HG03442 (cell line): ENCODE data around the gene RBM15B.

Experiments used
- ATAC-seq: cut with Tn5 transposase; IDR thresholded peaks from one replicate; pipeline ENCODE4 v1.9.1; 2021; ENCODE audit warnings: mild to moderate bottlenecking, moderate library complexity; ENCODE audit not compliant: unreplicated experiment

RBM15B gene

DNA sequence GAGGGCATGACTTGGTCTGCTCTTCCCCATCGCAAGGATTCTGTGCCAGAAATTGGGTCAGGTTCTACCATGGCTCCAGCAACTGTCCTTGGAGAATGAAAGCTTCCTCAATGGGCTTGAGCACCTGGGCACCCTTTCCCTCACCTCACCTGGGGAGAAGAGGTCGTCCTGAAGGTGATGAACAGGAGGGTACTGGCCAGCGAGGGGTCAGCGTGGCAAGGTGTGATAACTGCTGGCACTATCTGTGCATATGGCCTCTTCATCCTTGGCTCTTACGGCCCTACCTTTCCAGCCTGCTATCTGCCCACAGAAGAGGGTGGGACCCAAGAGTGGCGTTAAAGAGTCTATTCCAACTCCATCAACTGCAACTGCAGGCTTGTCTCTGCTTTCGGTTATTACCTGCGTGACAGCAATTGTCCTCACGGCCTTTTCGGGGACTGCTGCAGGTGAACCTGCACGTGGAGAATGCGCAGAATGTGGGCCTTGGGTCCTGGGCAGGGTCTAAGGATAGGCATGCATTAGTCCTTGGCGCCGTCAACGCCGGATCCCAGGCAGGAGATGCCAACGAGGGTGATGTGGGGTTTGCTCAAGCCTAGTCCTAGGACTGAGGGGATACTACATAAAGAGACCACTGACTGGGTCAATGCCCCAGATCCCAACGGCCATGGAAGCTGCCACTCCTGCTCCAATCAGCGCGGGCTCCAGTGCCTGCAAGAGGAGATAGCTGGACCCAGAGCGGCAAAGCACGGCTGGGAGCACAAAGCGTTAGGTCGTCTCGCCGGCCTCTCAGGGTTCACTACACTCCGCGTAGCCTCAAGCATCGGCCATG, 625 bp upstream of the RBM15B start:
- no peak for ATAC-seq

DNA sequence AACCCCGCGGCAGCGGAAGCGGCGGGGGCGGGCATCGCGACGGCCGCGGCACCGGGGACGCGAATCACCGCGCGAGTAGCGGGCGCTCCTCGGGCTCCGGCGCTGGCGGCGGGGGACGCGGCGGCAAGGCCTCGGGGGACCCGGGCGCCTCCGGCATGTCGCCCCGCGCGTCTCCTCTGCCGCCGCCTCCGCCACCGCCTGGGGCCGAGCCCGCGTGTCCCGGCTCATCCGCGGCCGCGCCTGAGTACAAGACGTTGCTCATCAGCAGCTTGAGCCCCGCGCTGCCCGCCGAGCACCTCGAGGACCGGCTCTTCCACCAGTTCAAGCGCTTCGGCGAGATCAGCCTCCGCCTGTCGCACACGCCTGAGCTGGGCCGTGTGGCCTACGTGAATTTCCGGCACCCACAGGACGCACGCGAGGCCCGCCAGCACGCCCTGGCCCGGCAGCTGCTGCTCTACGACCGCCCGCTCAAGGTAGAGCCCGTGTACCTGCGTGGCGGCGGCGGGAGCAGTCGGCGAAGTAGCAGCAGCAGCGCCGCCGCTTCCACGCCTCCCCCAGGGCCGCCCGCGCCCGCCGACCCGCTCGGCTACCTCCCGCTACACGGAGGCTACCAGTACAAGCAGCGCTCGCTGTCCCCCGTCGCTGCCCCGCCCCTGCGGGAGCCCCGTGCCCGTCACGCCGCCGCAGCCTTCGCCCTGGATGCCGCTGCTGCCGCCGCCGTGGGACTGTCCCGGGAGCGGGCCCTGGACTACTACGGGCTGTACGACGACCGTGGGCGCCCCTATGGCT, 675 bp downstream of the RBM15B start:
- ATAC-seq, result peak; percentile 11

DNA sequence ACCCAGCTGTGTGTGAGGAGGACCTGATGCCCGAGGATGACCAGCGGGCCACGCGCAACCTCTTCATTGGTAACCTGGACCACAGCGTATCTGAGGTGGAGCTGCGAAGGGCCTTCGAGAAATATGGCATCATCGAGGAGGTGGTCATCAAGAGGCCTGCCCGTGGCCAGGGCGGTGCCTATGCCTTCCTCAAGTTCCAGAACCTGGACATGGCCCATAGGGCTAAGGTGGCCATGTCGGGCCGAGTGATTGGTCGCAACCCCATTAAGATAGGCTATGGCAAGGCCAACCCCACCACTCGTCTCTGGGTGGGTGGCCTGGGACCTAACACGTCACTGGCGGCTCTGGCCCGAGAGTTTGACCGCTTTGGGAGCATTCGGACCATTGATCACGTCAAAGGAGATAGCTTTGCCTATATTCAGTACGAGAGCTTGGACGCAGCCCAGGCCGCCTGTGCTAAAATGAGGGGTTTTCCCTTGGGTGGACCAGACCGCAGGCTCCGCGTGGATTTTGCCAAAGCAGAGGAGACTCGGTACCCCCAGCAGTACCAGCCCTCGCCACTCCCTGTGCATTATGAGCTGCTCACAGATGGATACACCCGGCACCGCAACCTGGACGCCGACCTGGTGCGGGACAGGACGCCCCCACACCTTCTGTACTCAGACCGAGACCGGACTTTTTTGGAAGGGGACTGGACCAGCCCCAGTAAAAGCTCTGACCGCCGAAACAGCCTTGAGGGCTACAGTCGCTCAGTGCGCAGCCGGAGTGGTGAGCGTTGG, 1.5 kb downstream of the RBM15B start:
- no peak for ATAC-seq

DNA sequence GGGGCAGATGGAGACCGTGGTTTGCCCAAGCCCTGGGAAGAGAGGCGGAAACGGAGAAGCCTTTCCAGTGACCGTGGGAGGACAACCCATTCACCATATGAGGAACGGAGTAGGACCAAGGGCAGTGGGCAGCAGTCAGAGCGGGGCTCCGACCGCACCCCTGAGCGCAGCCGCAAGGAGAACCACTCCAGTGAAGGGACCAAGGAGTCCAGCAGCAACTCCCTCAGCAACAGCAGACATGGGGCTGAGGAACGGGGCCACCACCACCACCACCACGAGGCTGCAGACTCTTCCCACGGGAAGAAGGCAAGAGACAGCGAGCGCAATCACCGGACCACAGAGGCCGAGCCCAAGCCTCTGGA, 2.0 kb downstream of the RBM15B start:
- no peak for ATAC-seq

DNA sequence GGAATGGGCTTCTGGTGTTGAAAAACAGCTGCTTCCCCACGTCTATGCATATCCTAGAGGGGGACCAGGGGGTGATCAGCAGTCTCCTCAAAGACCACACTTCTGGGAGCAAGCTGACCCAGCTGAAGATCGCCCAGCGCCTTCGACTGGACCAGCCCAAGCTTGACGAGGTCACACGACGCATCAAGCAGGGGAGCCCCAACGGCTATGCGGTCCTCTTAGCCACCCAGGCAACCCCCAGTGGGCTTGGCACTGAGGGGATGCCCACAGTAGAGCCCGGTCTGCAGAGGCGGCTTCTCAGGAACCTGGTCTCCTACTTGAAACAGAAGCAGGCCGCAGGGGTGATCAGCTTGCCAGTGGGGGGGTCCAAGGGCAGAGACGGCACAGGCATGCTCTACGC, 2.5 kb downstream of the RBM15B start:
- ATAC-seq, result no peak

DNA sequence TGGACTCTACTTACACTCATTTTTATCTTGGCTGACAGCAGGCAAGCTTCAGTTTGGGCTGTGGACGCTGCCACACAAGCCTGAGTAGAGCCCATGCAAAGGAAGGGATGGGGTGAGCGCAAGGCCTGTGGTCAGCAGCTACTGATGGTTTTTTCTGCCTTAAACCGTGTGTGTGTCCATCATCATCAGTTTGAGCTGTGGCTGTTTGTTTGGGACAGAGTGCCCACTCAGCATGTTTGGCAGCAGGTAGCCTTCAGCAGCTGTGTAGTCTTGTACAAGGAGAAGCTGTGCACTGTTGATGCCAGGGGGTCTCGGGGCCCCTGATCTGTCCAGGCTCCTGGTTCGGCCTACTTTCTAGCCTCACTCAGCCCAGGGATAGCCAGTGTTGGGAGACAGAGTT, 3.5 kb downstream of the RBM15B start:
- no peak for ATAC-seq

DNA sequence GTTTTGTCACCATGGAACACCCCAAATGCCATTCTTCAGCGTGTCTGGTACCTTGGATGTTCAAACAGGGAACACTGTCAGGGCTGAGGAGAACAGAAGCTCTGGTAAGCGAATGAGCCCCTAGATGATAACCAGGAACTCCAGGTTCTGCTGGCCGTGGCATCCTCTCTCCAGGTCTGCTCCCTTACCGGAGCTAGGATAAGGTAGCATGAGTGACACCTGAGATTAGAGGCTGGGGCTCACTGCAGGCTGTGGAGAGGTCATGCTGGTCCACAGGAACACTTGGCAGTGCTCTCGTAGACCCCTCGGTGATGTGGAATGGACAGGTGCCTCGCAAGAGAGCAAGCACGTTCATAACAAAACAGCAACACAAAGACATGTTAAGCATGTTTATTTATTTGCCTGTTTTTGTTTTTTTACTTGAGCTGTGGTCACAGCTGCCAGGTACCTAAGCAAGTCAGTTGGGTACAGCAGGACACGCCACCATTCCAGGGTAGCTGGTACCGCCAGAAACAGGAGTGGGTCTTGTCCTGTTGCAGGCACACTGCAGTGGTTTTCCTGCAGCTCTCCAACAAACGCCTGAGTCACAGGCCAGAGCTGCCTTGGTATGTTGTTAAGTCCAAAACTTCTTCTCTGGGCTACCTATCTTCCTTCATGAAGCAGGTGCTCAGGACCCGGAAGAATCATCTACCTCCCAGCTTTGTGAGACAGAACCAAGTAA, 4.6 kb downstream of the RBM15B start:
- no peak for ATAC-seq

DNA sequence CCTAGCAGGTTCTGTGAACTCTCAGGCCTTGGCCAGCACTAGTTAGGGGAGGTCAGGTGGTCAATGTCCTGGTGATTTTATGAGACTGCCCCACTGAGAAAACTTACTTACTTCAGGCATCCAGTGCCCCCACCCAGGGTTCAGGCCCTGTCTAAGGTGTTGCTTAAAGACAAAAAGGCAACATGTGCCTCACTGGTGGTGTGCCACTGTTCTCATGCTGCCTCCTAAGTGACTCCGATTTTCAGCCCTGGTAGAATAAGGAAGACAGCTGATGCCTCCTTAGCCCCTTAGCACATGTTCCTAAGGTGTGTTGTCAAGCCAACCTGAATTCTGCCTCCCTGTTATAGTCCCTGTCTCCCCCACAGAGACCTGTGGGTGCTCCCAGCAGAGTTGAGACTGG, 5.3 kb downstream of the RBM15B start:
- no peak for ATAC-seq

DNA sequence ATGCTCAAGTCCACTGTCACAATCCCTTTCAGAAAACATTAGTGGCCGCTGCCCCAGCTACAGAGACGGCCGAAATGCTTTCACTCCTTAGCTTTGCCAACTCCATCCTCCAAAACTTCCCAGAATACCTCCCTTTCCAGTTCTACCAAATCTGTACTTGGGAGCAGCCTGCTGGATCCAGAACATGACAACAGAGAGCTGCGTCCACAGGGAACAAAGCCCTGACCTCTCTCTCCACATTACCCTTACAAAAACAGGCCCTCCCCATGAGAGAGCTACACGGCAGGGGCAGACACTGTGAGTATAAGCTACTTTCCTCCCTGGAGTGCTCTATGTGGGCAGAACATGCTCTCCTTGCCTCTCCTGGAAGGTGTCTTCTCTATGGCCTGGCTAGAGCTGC, 6.3 kb downstream of the RBM15B start:
- no peak for ATAC-seq

DNA sequence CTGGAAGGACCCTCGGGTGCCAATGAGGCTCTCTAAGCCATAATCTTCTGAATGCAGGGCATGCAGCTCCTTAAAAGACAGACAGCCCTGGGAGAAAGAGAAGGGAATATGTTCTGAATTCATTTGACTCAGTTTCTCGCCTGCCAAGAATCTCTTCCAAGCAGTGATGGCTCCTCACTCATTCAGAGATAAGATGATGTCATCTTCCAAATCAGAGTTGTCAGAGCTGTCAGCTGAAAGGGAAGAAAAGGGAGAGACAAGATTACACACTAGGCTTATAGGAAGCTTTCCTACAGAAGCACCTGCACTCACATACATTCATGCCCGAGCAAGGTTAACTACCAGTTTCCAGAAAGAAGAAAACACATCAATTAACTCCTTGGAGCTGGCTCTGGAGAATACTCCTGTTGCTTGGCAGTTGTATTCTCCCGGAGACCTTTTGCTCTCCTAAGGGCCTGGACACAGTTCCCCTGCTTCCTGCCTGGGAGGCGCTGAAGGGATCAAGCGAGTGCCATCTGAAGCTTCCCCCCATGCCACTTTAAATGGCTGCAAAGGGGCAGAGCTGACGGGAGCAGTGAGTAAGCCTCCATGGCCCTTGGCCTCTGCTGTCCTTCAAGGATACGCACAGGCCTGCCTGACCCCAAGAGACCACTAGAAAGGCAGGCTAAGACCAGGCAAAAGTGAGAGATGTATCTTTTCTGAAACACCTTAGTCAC, 7.7 kb downstream of the RBM15B start:
- no peak for ATAC-seq

DNA sequence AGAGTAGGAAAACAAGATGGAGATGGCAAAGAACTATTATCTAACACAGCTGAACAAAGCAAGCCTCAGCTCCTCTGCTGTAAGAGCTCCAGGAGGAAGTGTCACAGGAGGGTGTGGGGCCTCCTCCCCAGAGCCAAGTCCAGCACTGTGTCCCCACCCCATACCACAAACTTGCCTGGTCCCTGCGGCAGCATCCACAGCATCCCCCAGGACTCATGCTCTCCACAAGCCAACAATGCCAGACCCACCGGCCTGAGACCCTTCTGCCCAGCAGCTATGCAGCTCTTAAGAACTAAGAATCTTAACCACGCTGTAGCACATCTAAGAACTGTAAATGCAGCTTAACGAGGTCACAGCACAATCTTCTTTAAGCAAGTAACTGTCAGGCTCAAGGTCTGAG, 9.1 kb downstream of the RBM15B start:
- ATAC-seq, result no peak

DNA sequence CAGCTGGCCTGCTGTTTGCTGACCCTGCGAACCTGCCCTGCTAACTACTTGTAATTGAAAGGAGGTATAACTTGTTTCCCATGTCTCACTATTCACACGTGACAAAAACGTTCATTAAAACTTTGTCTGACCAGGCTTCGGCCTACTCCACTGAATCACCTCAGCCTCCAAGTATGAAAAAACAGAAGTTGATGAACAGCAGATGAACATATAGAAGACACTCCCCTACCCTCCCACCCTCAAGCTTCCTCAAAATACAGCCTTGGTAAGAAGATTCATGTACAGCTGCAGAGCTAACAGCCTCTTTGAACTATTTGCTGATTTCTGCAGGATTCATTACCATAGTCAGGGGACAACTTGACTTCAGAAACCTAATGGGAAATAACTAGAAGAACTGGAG, 10.7 kb downstream of the RBM15B start:
- ATAC-seq, result no peak

DNA sequence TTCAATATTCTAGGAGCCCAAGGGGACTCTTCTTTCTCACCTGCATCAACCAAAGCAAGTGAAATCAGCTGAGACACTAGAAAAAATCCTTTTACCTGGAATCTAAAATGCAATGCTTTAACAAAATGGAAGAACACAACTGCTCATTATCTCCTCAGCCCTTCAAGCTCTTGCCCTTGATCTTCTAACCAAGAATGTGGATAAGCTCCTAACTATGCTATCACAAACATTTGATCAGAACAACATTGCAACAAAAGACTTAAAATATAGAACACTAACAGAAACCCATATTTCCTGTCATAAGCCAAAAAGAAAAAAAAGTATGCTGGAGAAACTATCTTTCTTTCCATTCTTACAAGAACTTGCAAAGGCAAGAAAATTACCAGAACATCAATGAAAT, 12.6 kb downstream of the RBM15B start:
- ATAC-seq, result no peak

DNA sequence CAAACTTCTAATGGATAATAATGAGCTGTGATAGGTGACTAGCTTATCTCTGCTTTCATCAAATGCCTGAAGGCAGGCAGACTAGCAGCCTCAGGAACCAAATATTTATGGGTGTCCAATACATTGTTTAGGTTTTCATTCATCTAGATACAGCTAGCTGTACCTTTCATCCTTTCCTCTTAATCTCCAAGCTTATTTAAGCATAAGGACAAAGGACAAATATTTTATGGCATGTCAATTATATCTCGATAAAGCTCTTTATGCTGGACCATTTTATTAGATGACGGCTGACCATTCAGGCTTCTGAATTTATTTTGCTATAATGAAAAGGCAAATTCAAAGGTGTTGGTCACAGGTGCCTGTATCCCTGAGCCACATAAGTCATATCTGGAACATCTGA, 16.9 kb downstream of the RBM15B start:
- no peak for ATAC-seq

DNA sequence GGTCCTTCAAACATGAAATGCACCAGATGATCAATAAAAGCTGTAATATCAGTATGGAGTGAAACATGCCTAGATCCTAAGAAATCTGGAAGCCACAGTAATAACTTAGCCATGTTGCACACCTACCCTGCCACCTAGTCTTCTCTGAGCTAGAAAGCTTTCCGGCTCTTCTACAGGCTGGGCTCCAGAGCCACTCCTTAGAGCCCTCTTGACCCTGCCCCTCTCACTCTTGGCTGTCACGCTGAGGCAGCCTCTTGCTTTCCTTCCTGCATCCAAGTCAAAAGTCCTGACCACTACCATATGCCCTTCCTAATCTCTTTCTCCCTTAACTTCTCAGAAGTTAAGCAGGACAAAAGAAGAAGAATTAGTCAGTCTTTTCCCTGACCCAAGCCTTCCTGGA, 17.7 kb downstream of the RBM15B start:
- ATAC-seq, result no peak

DNA sequence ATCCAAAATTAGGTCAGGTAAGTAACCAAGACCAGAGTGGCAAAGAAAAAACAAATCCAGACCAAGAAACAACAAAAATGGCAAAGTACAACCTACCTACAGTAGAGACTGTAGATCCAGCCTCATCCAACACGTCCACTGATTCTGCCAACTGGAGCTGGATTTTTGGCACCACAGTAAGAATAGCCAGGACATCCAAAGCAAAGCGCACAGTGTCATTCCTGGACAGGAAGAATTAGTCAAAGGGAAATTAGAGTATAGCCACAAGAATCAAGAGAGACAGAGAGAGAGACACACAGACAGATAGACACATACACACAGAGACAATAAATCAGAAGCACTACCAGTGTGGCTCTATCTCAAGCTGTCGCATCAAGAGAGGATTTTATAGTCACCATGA, 31.1 kb downstream of the RBM15B start:
- ATAC-seq, result no peak

DNA sequence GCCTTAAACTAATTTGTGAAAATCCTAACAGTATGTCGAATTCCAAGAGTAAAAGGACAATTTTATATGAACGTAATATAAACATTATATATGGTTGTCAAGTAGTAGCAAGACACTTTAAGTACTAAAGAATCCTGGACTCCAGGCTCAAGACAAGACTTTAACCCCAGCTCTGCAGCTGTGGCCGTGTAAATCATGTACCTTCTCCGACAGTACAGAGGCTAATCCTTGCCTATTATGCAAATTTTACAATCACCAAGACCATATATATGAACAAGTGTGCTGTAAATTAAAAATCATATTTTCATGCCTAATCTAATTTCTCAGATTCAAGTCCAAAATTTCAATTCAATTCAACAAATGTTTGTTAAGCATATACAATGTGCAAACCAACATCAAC, 35.8 kb downstream of the RBM15B start:
- ATAC-seq, result no peak

DNA sequence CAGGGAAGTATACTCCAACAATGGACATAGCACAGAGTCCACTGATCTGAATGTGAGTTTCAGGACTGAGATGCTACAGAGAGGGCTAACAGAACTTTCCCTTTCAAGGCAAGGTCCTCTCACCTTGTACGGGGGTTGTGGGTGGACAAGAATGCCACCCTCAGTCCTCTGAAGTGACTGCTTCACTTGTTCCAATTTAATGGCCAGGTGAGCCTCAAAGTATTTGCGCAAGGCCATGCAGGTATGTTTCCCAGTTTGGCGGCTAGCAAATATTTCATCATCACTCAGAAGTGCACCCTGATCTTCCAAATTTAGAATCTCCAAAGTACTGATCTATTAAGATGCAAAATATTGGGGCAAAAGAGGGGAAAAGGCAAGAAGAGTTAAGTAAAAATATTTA, 38.1 kb downstream of the RBM15B start:
- no peak for ATAC-seq

DNA sequence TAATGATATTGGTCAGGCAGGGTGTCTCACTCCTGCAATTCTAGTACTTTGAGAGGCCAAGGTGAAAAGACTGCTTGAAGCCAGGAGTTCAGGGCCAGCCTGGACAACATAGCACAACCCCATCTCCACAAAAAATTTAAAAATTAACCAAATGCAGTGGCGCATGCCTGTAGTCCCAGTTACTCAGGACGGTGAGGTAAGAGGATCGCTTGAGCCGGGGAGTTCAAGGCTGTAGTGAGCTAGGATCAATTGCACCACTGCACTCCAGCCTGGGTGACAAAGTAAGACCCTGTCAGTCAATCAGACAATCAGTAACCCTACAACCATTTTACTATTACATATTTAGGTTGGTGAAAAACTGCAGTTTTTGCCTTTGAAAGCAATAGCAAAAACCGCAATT, 43.0 kb downstream of the RBM15B start:
- no peak for ATAC-seq

DNA sequence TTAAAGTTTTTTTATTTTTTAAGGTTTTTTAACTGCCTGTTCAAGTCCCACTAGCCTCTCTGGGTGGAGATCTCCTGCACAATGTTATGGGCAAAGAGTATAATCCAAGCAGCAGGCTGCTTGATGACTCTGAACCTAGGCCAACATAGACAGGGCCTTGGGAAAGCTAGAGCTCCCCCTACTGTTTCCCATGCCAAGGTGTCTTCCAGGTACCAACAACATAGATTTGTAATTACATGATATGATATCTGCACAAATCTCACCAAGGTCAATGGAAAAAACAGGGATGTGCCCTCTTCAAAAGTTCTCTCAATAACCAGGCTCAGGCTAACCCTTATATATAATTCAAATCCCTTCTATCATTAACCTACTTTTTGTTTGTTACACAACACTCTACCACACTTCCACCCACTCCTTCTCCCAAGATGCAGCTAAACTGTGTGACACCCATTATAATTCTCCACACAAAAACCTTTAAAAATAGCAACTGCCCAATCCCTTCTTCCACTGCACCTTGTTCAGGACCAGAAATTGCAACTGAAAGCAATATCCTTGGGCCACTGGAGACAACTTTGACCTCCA, 43.8 kb downstream of the RBM15B start:
- peak; percentile 47 for ATAC-seq
